ENCODE measurements around the gene LGALS7. TPM values are rescaled to one million over a fixed set of nuclear protein-coding genes. Genes with fewer than 3 reads are reported as not detected.

The LGALS7 gene
- total and polyA plus RNA-seq, 2 of the 8 experiments (the other 6 are each of a cell fraction or from before 2014, with no cell fraction given), result 0.32 TPM; not detected in 1

DNA sequence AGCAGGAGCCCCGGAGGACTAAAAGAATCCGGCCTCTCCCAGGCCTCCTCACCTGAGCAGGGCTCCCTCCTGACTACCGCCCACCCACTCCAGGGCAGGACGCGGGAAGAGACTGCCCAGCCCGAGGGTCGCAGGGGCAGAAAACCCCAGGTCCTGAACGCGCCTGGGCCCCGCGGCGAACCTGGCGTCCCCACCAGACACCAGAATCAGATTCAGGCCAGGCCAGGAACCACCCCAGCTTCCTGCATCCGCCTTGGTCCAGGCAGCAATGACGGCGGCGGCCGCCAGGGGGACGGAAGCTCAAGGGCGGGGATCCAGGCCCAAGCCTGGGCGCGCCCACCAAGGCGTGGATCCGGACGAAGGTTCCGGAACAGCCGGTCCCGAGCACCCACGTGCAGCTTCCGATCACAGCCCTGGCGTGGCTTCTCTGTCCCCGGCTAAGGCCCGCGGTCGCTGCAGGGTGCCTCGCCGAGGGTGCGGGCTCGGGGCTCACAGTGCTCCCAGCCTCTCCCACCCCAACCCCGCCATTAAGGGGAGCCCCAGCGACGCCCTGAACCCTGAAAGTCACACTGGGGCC lies 3.6 kb downstream of the LGALS7 start:
- no peak overlapping the region for H3K27ac ChIP-seq (ENCODE audit: low read depth, low read length)
- POLR2A ChIA-PET (ENCODE audit: partially characterized antibody), result interaction anchor here (0.9 to 1.6 kb wide), 7 partner anchors 11 to 118 kb away, joined by 3 to 7 read pairs (median 4); no protein-coding TSS in a partner anchor
- H2BK15ac ChIP-seq (ENCODE audit: low read length), result no peak overlapping the region
- no peak overlapping the region for H3K9ac ChIP-seq (replicated peaks in 1 of 4; ENCODE audit: extremely low read depth in 1 of 4, low read depth in 3 of 4, low read length in 3 of 4)
- no peak overlapping the region for H3K4ac ChIP-seq (replicated peaks; ENCODE audit: insufficient read length, low read depth, low read length)
- no peaks in the 10 kb centered on the region for H3K4me1 ChIP-seq (replicated peaks in 1 of 4; ENCODE audit: control insufficient read depth in 3 of 4, insufficient read depth in 4 of 4, low read length in 3 of 4)
- peak overlapping the region in 1 of 4 experiments; percentile 39; a peak in 1 of 8 replicates for H3K4me3 ChIP-seq (ENCODE audit: extremely low read depth in 1 of 4, insufficient read depth in 2 of 4, low read depth in 3 of 4, low read length in 4 of 4)
- no peak overlapping the region for H2BK120ac ChIP-seq (replicated peaks; ENCODE audit: low read depth, low read length)
- no peak overlapping the region for H2BK20ac ChIP-seq (ENCODE audit: low read length)
- no peaks in the 10 kb centered on the region for H4K20me1 ChIP-seq (replicated peaks in 1 of 2; ENCODE audit: control insufficient read depth in 1 of 2, insufficient read depth in 2 of 2, low read length in 2 of 2)
- no peaks in the 10 kb centered on the region for H3K36me3 ChIP-seq (ENCODE audit: control insufficient read depth in 2 of 4, insufficient read depth in 4 of 4, low read length in 3 of 4)
- no peaks in the 10 kb centered on the region for H3K9me3 ChIP-seq (ENCODE audit: insufficient read depth in 2 of 2, low read depth in 1 of 2, low read length in 1 of 2)
- no peak overlapping the region; the same call in 1 of the 2 replicates for H2BK5ac ChIP-seq (ENCODE audit: low read depth, low read length)
- H3K4me2 ChIP-seq (ENCODE audit: insufficient read depth in 1 of 2, low read depth in 2 of 2, low read length in 2 of 2), result peak overlapping the region in 1 of 2 experiments; percentile 44; a peak in 1 of 4 replicates
- no peaks in the 10 kb centered on the region; a peak in 1 of 7 replicates for H3K27me3 ChIP-seq (replicated peaks in 1 of 4; ENCODE audit: control insufficient read depth in 3 of 4, extremely low read depth in 1 of 4, insufficient read depth in 3 of 4, low read length in 3 of 4)
- peak overlapping the region; percentile 95; the same call in 1 of the 2 replicates for H4K8ac ChIP-seq (ENCODE audit: extremely low read depth, insufficient read depth, low read length)
- H4K91ac ChIP-seq (replicated peaks; ENCODE audit: insufficient read length, low read length), result no peak overlapping the region
- no peaks in the 10 kb centered on the region for H3K79me1 ChIP-seq (ENCODE audit: low read depth, low read length)
- H3K23ac ChIP-seq (ENCODE audit: insufficient read length), result no peak overlapping the region
- H2AFZ ChIP-seq (ENCODE audit: low read length), result peak overlapping the region; percentile 29; the same call in 1 of the 2 replicates
- no peak overlapping the region for H3K14ac ChIP-seq (ENCODE audit: insufficient read length)
- no peak overlapping the region for H2AK5ac ChIP-seq (ENCODE audit: low read depth, low read length)
- H3K56ac ChIP-seq (replicated peaks; ENCODE audit: insufficient read length, low read depth, low read length), result no peak overlapping the region
- 37% methylated on average over 20 of the region's 42 CpGs; no CpG with 5 or more reads in 1 of the 2 experiments for WGBS, 2 experiments (ENCODE audit: extremely low coverage in 1 of 2, insufficient coverage in 1 of 2, insufficient read length in 1 of 2, insufficient replicate concordance in 2 of 2, low coverage in 1 of 2, low lambda C conversion rate in 2 of 2, missing lambda C conversion rate in 1 of 2)
- H4K5ac ChIP-seq (ENCODE audit: insufficient read length, low read depth, low read length), result no peak overlapping the region
- peak overlapping the region; percentile 60 for H3K18ac ChIP-seq (ENCODE audit: extremely low read depth, low read length)
- H3K23me2 ChIP-seq (ENCODE audit: low read depth, low read length), result no peaks in the 10 kb centered on the region
- H3K79me2 ChIP-seq (ENCODE audit: control insufficient read depth in 1 of 2, insufficient read depth in 2 of 2, low read length in 2 of 2), result no peaks in the 10 kb centered on the region
- peak overlapping the region; percentile 60; the same call in 1 of the 2 replicates for H2BK12ac ChIP-seq (ENCODE audit: low read depth, low read length)
- DNase-seq (ENCODE audit: low read depth in 1 of 2, low spot score in 2 of 2) (peak in 1 of 2 experiments; percentile 93), FAIRE-seq (no peak)
- CTCF ChIA-PET (ENCODE audit: partially characterized antibody), result interaction anchor here (0.6 to 1.3 kb wide), 20 partner anchors 9 to 254 kb away, joined by 3 to 14 read pairs (median 4); partner anchors contain the start of gene ECH1
- TF ChIP-seq ATF3 (IDR thresholded peaks at IDR 0.05; ENCODE audit: insufficient read depth, low read depth, low read length), result no peak
- peak; percentile 75; the same call in 1 of the 2 replicates for TF ChIP-seq GABPA (IDR thresholded peaks at IDR 0.05; ENCODE audit: borderline replicate concordance, insufficient read depth, low read length)
- TF ChIP-seq CTCF (IDR thresholded peaks at IDR 0.05; ENCODE audit: control extremely low read depth in 1 of 3, insufficient read depth in 1 of 3, low read depth in 1 of 3, low read length in 3 of 3), result peak; percentile 67 to 70 (median 70)
- TF ChIP-seq SP2 (IDR thresholded peaks at IDR 0.05; ENCODE audit: low read length), result no peak
- TF ChIP-seq EGR1 (IDR thresholded peaks at IDR 0.05; ENCODE audit: borderline replicate concordance, low read depth, low read length), result no peak
- TF ChIP-seq RAD21 (IDR thresholded peaks at IDR 0.05 in 1 of 2, conservative IDR thresholded peaks at IDR 0.05 in 1 of 2; ENCODE audit: low read depth in 2 of 2, low read length in 2 of 2), result peak; percentile 40 to 61; a peak in 3 of 4 replicates
- TF ChIP-seq CEBPB (IDR thresholded peaks at IDR 0.05; ENCODE audit: low read depth, low read length), result no peak
- no peak for TF ChIP-seq BACH1 (IDR thresholded peaks at IDR 0.05; ENCODE audit: low read length)
- no peak for TF ChIP-seq POLR2AphosphoS5 (IDR thresholded peaks at IDR 0.05; ENCODE audit: low read depth, low read length)

Data from H1 (cell line).